ENCODE data around the gene AP4E1.

GRCh38 chr15:51046799-51047449 is 138.4 kb downstream of the AP4E1 start:
- TF ChIP-seq, protein P1, sequence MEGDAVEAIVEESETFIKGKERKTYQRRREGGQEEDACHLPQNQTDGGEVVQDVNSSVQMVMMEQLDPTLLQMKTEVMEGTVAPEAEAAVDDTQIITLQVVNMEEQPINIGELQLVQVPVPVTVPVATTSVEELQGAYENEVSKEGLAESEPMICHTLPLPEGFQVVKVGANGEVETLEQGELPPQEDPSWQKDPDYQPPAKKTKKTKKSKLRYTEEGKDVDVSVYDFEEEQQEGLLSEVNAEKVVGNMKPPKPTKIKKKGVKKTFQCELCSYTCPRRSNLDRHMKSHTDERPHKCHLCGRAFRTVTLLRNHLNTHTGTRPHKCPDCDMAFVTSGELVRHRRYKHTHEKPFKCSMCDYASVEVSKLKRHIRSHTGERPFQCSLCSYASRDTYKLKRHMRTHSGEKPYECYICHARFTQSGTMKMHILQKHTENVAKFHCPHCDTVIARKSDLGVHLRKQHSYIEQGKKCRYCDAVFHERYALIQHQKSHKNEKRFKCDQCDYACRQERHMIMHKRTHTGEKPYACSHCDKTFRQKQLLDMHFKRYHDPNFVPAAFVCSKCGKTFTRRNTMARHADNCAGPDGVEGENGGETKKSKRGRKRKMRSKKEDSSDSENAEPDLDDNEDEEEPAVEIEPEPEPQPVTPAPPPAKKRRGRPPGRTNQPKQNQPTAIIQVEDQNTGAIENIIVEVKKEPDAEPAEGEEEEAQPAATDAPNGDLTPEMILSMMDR (IDR thresholded peaks at IDR 0.05; ENCODE audit: insufficient read depth, low read length, poor library complexity, severe bottlenecking): no peak
- TF ChIP-seq EZH2phosphoT487 (conservative IDR thresholded peaks at IDR 0.05; ENCODE audit: low read length): no peak

Measured in SU-DHL-6 (cell line).